Ammon's horn (tissue), 1 donor: ENCODE measurements around the gene CCNK.

Source experiments
- DNase-seq: peaks from one replicate; pipeline ENCODE4 v3.0.0-alpha.2; 2016; ENCODE audit warnings: low spot score

CCNK gene

GRCh38 chr14:99552021-99552553, 70.9 kb downstream of the CCNK start:
- no peak for DNase-seq

GRCh38 chr14:99552572-99553216, 71.5 kb downstream of the CCNK start:
- DNase-seq: no peak

GRCh38 chr14:99554184-99554583, 73.0 kb downstream of the CCNK start:
- DNase-seq: peak; percentile 54

DNA sequence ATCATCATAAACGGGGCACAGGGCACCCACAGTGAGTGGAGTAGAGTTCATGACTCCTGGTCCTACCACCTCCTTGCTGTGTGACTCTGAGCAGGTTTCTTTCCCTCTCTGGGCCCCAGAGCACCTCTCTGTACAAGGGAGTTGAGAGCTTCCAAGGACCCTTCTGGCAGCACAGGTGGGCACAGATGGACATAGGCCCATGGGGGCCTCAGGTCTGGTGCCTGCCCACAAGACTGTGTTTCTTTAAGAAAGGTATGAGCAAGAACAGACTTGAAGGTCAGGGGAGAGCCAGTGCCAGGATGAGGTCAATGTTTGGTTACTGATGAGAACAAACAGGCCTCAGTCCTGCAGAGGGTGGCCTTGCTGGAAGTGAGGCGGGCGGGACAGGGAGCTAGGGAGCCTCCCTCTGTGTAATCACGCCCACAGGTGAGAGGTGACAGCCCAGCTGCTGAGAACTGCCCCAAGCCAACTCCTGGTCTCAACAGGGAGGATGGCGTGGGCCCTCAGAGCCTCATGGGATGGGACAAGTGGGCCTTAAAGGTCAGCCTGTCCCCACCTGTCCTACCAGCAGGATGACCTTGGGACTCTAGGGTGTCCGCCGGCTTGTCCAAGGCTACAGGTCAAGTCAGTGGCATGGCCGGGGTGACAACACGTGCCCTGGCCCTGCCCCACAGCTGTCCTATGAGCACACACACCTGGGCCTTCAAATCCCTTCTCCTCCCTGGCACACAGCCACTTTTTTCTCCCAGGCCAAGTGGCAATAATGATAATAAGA, 73.7 kb downstream of the CCNK start:
- DNase-seq: no peak

DNA sequence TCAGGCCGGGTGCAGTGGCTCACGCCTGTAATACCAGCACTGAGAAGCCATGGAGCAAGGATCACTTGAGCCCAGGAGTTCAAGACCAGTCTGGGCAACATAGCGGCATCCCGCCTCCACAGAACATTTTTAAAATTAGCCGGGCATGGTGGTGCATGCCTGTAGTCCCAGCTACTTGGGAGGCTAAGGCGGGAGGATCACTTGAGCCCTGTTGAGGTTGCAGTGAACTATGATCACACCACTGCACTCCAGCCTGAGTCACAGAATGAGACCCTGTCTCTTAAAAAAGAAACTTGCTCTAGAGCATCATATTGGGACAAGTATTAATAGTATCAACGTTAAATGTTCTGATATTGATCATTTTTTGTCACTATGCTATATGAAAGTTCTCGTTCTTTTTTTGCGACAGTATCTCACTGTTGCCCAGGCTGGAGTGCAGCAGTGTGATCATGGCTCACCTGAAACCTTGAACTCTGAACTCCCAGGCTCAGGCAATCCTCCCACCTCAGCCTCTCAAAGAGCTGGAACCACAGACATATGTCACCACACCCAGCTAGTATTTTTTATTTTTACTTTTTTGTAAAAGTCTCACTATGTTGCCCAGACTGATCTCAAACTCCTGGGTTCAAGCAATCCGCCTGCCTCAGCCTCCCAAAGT, 75.1 kb downstream of the CCNK start:
- DNase-seq: no peak

DNA sequence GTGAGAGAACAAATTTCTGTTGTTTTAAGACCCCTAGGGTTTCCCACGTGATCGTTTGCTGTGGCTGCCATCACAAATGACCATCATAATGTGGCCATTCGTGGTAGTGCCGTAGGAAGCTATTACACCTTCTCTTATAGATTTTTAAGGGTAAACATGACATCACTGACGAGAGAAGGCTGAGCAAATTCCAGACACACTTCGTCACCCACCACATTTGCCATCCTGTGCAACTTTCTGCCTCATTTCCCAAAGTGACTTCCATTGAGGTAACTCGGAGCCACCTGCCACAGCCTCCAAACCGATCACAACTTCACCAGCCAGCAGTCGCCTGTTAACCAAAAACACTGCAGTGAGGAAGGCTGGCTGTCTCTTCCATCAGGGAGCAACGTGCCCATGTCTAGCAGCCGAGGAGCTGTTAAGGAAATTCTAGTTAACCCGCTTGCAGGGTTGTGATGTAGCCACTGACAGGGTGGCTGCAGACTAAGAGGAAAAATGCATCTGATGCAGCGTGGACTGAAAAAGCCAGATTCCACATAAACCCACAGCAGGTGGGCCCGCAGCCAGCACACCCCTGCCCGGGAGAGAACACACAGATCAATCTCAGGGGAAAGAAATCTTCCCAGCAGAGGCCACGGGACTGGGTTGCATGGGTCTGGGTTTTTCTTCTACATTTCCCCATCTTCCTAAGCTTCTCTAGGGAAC, 78.2 kb downstream of the CCNK start:
- no peak for DNase-seq

DNA sequence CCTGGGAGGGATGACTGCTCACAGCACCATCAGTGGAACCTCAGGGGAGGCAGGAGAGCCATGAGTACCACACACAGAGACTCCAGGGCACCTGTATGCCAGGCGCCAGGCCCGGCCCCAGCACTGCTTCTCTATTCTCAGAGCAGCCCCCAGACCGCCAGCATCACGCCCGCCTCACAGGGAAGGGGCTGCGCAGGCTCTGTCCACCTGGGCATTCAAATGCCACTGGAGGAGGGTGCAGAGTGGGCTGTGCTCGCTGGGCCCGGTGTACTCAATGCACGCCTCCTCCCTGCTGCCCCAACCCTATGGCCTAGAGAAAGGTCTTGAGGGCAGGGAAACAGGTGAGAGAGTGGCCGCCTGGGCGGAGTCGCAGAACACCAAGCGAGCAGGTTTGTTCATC, 79.2 kb downstream of the CCNK start:
- DNase-seq: no peak

GRCh38 chr14:99560922-99561683, 79.9 kb downstream of the CCNK start:
- DNase-seq: no peak

- DNase-seq: no peak
Observed at GRCh38 chr14:99561864-99562263, 80.7 kb downstream of the CCNK start.
